ENCODE data around the gene TAF6.

TAF6 gene

DNA sequence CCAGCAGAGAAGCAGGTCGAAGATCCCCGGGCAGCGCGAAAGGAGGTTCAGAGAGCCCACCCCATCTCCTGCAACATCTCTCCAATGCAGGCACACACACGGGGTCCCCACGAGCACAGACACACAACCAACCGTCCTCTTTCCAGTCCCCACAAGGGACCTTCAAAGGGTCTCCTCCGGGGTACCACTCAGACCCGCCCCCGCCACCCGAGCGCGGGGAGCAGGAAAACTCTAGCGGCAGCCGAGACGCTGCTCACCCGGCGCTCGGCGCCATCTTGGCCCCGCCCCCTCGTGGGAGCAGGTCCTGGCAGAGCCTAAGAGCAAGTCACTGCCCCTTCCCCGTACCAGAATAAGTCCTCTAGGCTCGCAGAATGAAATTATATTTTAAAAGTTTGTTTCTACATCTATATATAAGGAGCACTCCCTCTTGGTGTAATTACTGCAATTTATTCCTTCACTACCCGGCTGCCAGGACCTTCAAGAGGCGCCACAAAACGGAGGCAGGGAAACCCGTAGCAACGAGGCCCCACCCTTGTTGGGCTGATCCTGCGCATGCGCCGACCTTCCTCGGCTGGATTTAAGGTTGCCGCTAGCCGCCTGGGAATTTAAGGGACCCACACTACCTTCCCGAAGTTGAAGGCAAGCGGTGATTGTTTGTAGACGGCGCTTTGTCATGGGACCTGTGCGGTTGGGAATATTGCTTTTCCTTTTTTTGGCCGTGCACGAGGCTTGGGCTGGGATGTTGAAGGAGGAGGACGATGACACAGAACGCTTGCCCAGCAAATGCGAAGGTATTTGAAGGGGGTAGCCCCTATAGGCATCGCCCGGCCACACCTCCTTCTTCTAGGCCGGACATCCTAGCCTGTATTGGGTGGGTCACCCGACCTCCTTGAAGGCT is at the start of gene TAF6, which contains the start of gene CNPY4:
TSS of gene TAF6 (minus strand) at position 287 of the 898 bp plus-strand sequence. CDS start 5,149 bp downstream, outside the sequence.
TSS of gene CNPY4 (plus strand) at position 563 of the 898 bp plus-strand sequence. CDS start at position 674, 111 bp downstream.
- peak; percentile 96 for DNase-seq
- in situ Hi-C loops (cut with MboI; ENCODE audit: low pct_unique_long_range_greater_than_20kb, low sequenced_read_pairs), result no loop called here

DNA sequence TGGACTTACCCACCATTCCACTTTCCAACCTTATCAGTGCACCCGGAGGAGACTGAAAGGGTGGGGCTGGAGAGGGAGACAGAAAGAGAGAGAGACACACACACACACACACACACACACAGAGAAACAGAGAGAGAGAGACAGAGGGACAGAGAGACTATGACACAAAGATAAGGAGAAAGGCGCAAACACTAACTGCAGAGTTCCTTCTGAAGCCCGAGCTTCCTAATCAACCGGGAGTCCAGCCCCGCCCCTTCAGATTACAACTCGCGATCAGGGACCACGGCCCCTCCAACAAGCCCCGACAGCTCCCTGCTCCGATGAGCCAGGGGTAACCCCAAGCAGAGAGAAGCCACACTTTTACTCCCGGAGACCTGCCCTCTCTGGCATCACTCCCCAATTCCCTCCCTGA is 48.8 kb upstream of the TAF6 start:
- in situ Hi-C loops (cut with MboI; ENCODE audit: low pct_unique_long_range_greater_than_20kb, low sequenced_read_pairs), result no loop called here
- no peak for DNase-seq

GRCh38 chr7:100166970-100167911 is 48.1 kb upstream of the TAF6 start:
- no peak for DNase-seq
- in situ Hi-C loops (cut with MboI; ENCODE audit: low pct_unique_long_range_greater_than_20kb, low sequenced_read_pairs), result no loop called here

- DNase-seq, result no peak
- in situ Hi-C loops (cut with MboI; ENCODE audit: low pct_unique_long_range_greater_than_20kb, low sequenced_read_pairs), result no loop called here
These were observed 47.3 kb upstream of the TAF6 start for GRCh38 chr7:100166317-100166940.

- in situ Hi-C loops (cut with MboI; ENCODE audit: low pct_unique_long_range_greater_than_20kb, low sequenced_read_pairs), result no loop called here
- no peak for DNase-seq
These were observed 44.7 kb upstream of the TAF6 start for GRCh38 chr7:100163871-100164270.

GRCh38 chr7:100163006-100163531 is 43.9 kb upstream of the TAF6 start:
- in situ Hi-C loops (cut with MboI; ENCODE audit: low pct_unique_long_range_greater_than_20kb, low sequenced_read_pairs), result no loop called here
- DNase-seq, result no peak

DNA sequence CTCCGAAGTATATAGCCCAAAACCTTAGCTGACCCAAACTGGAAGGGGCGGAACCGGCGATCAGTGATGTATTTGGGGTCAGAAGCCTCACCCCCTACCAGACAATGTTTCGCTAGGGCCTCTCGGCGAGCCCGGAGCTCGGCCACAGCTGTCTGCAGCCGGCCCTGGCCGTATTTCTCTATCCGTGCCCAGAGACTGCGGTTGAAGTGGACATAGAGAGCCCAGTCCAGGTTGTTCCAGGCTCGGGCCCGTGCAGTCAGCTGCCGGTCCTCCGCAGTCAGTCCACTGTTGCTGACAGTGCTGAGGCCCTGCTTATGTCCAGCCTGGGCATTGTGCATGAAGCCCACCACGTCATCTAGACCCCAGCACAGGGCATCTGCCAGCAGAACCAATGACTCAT is 40.9 kb upstream of the TAF6 start:
- DNase-seq, result no peak
- in situ Hi-C loops (cut with MboI; ENCODE audit: low pct_unique_long_range_greater_than_20kb, low sequenced_read_pairs), result no loop called here

GRCh38 chr7:100159099-100159623 is 40.0 kb upstream of the TAF6 start:
- in situ Hi-C loops (cut with MboI; ENCODE audit: low pct_unique_long_range_greater_than_20kb, low sequenced_read_pairs), result no loop called here
- DNase-seq, result no peak

DNA sequence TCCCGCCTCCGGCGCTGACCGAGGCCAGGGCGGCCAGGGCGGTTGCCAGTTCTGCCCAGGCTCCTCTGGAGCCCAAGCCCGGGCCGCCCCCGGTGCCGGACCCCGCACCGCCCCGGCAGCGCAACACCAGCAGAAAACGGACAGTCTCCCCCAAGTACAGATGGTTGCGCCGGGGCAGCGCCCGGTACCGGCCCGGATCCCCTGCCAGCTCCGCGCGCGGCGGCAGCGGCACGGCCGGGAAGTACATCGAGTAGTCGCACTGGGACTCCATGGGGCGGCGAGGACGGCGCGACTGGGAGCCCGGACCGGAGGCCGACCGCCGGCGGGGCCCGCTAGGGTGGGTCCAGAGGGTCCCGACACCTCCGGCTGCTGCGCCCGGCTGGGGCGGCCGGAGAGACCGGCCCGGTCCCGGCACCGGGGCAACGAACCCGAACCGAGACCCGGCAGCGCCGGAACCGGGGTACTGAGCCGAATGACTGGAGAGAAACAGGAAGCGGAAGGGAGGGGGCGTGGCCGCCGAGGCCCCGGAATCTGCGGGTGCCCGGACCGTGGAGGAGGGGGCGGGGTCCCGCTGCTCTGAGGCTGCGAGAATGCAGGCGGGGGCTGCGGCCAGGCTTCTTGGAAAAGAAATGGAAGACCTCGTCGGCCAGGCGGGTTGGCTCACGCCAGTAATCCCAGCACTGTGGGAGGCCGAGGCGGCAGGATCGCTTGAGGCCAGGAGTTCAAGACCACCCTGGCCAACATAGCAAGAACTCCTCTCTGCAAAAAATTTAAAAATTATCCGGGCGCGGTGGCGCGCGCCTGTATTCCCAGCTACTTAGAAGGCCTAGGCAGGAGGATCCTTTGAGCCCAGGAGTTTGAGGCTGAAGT is 39.3 kb upstream of the TAF6 start, which contains the start of gene TRAPPC14:
TSS of gene TRAPPC14 (minus strand) at position 495 of the 870 bp plus-strand sequence. CDS start at position 271, 224 bp downstream.
- in situ Hi-C loops (cut with MboI; ENCODE audit: low pct_unique_long_range_greater_than_20kb, low sequenced_read_pairs), result no loop called here

DNA sequence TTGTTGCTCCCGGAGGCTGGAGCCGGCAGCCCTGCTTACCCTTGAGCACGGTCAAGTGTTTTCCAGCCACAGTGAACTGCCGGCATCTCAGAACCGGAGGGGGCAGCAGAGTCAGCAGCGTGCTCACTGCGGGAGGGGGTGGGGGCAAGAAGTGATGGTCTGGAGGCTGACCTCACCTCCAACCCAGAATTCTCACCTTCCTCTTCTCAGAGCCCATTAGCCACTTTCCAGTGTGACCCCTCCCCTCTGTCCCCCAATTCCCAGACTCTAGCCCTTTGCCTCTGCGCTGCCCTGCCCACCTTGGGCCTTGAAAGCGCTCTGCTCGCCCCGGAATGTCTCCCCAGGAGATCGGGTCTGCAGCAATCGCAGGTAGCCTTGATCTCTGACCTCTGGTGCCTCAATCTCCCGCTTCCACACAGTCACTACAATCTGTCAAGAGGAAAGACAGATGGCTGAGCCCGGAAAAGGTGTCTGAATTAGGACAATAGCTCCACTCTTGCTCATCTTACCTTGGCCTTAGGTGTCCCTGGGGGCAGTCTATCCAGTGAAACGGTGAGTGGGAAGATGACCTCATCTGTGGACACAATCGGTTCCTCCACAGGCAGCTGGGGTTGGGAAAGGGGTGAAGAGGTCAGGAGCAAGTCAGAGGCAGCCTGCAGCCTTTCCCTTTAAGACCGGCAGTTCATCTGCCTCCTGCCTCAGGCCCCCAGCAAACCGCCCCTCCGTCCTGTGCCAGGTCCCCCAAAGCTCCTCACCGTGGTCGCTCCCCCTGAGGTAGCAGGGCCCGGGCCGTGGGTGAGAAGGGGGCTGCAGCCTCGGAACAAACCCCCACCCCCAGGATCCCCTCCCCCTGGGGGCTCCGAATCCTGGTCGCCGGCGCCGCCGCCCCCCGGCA is 38.4 kb upstream of the TAF6 start:
- DNase-seq, result no peak
- in situ Hi-C loops (cut with MboI; ENCODE audit: low pct_unique_long_range_greater_than_20kb, low sequenced_read_pairs), result no loop called here

More for the DNA sequence above, 39.3 kb upstream of the TAF6 start, which contains the start of gene TRAPPC14:
- DNase-seq, result peak; percentile 95

DNA sequence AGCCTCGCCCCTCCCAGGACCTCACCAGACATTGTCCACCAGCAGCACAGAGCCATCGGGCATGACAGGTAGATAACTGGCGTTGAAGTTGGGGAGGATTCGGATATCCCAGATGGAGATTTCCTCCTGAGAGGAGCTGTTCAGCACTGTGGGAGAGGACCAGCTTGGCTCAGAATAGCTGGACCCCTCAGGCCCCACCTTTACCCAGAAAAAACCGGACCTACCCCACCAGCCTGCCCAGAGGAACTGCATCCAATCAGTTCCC is 37.8 kb upstream of the TAF6 start:
- in situ Hi-C loops (cut with MboI; ENCODE audit: low pct_unique_long_range_greater_than_20kb, low sequenced_read_pairs), result no loop called here
- DNase-seq, result no peak

- peak; percentile 72 for DNase-seq
- in situ Hi-C loops (cut with MboI; ENCODE audit: low pct_unique_long_range_greater_than_20kb, low sequenced_read_pairs), result no loop called here
These were observed 37.3 kb upstream of the TAF6 start for GRCh38 chr7:100156331-100157068.

- in situ Hi-C loops (cut with MboI; ENCODE audit: low pct_unique_long_range_greater_than_20kb, low sequenced_read_pairs), result no loop called here
- DNase-seq, result no peak
These were observed 36.6 kb upstream of the TAF6 start for GRCh38 chr7:100155553-100156317.

- no peak for DNase-seq
- in situ Hi-C loops (cut with MboI; ENCODE audit: low pct_unique_long_range_greater_than_20kb, low sequenced_read_pairs), result no loop called here
These were observed 35.7 kb upstream of the TAF6 start for GRCh38 chr7:100154651-100155491.
